GM12878 (cell line): Measurements from ENCODE around the gene BRICD5. TPM values are rescaled to one million over a fixed set of nuclear protein-coding genes. Genes with fewer than 3 reads are reported as not detected.

ENCODE experiments used
- ATAC-seq: fragments of 200-7000 bp; cut with Tn5 transposase; 3 replicates; pipeline ENCODE4 v1.9.1; 2020; ENCODE audit warnings: mild to moderate bottlenecking, moderate library complexity
- BruUV-seq: library from RNA; stranded (reverse); fragments of 400-500 nt; replicated peaks from 2 replicates; lab custom pipeline; 2021; lab: Mats Ljungman, UMichigan
- CTCF ChIA-PET: fragments of 300-600 bp; sonication (Branson Sonifier 250); formaldehyde crosslinking; extraction: SDS; loops from one replicate; lab custom pipeline; 2021; ENCODE audit warnings: inconsistent platforms; lab: Yijun Ruan, JAX
- POLR2A ChIA-PET: fragments of 350-600 bp; formaldehyde crosslinking; extraction: SDS; loops from one replicate; lab custom pipeline; 2021; ENCODE audit warnings: inconsistent platforms; lab: Charles Lee
- RAD21 ChIA-PET: fragments of 300-600 bp; sonication (Branson Sonifier 250); formaldehyde crosslinking; loops from one replicate; lab custom pipeline; 2023; ENCODE audit warnings: antibody characterized with exemption; ENCODE audit not compliant: unreplicated experiment; lab: Charles Lee
- SMC1A ChIA-PET: fragments of 300-600 bp; sonication (Branson Sonifier 250); formaldehyde crosslinking; loops from one replicate; lab custom pipeline; 2023; ENCODE audit not compliant: unreplicated experiment, uncharacterized antibody; lab: Charles Lee
- DNase-seq: peaks from one replicate; pipeline ENCODE4 v3.0.0-alpha.2; 2011; ENCODE audit warnings: low read depth, low spot score
- FAIRE-seq: peaks from 3 replicates; lab custom pipeline; 2011; peaks lifted over from hg19 to GRCh38; lab: Jason Lieb, UNC
- H2AFZ ChIP-seq: 2 replicates; pipeline ENCODE4 v1.6.0; 2011; ENCODE audit warnings: low read depth, low read length, control low read depth; ENCODE audit not compliant: control insufficient read depth
- H3K27ac ChIP-seq: 2 replicates; pipeline ENCODE4 v1.5.1; 2011; ENCODE audit warnings: control low read depth; ENCODE audit not compliant: control insufficient read depth, insufficient read depth
- H3K27me3 ChIP-seq, 2 experiments: replicated peaks in 1 of 2; 2 replicates each; pipeline versions ENCODE4 v1.6.0 to v1.6.1; 2011; ENCODE audit warnings: low read length in 1 of 2; ENCODE audit not compliant: control insufficient read depth in 2 of 2, insufficient read depth in 2 of 2
- H3K36me3 ChIP-seq, 2 experiments: 2 replicates each; pipeline ENCODE4 v1.5.1; 2011; ENCODE audit warnings: low read length in 1 of 2; ENCODE audit not compliant: control insufficient read depth in 2 of 2, insufficient read depth in 2 of 2
- H3K4me1 ChIP-seq: 2 replicates; pipeline ENCODE4 v1.6.1; 2011; ENCODE audit warnings: mild to moderate bottlenecking, low read length, moderate library complexity, mixed read lengths; ENCODE audit not compliant: control insufficient read depth, insufficient read depth
- H3K4me2 ChIP-seq: 2 replicates; pipeline ENCODE4 v1.6.0; 2011; ENCODE audit warnings: control low read depth; ENCODE audit not compliant: control insufficient read depth, insufficient read depth
- H3K4me3 ChIP-seq: fragments of 200-600 bp; sonication (generic); 2 replicates; pipeline ENCODE4 v1.5.1; 2016
- H3K79me2 ChIP-seq: 2 replicates; pipeline ENCODE4 v1.6.0; 2011; ENCODE audit warnings: low read length; ENCODE audit not compliant: control insufficient read depth, insufficient read depth
- H3K9ac ChIP-seq: 2 replicates; pipeline ENCODE4 v1.8.0; 2011; ENCODE audit warnings: low read length, control low read depth, mixed read lengths; ENCODE audit not compliant: control insufficient read depth, insufficient read depth
- H3K9me3 ChIP-seq: replicated peaks from 3 replicates; pipeline ENCODE4 v1.5.1; 2011; ENCODE audit warnings: mild to moderate bottlenecking, low read length; ENCODE audit not compliant: control insufficient read depth, insufficient read depth
- H4K20me1 ChIP-seq: 2 replicates; pipeline ENCODE4 v1.6.0; 2011; ENCODE audit not compliant: control insufficient read depth, insufficient read depth
- KDM1A ChIP-seq: fragments of 200-600 bp; sonication (generic); IDR thresholded peaks from 2 replicates; pipeline ENCODE4 v1.6.1; 2016; ENCODE audit warnings: borderline replicate concordance
- ZNF24 ChIP-seq: fragments of 450-650 bp; IDR thresholded peaks from 2 replicates; pipeline ENCODE4 v1.6.1; 2017; ENCODE audit warnings: antibody characterized with exemption, mild to moderate bottlenecking
- ZSCAN29 ChIP-seq: fragments of 450-650 bp; IDR thresholded peaks from 2 replicates; pipeline ENCODE4 v1.6.1; 2017; ENCODE audit warnings: mild to moderate bottlenecking, moderate library complexity
- WGBS: methylation state at CpG from one replicate; pipeline ENCODE4 v1.1.6; 2016; ENCODE audit warnings: low lambda C conversion rate; ENCODE audit not compliant: insufficient replicate concordance, insufficient coverage; ENCODE audit errors: missing lambda C conversion rate; 5-methylcytosine and 5-hydroxymethylcytosine counted together
- in situ Hi-C: fragments of 300-500 bp; cut with MboI; formaldehyde crosslinking; loops from 9 replicates; pipeline ENCODE4 v1.14.3; 2018; ENCODE audit warnings: mixed read lengths
- intact Hi-C: fragments of 100-400 bp; cut with micrococcal nuclease; formaldehyde crosslinking; loops from one replicate; pipeline ENCODE4 v1.14.2; 2022; ENCODE audit not compliant: unreplicated experiment
- polyA plus RNA-seq, 11 experiments: library from polyadenylated mRNA; depleted of rRNA in 4 of 11; unstranded in 6 of 11; stranded (reverse) in 5 of 11; fragments of >200 nt; fragmentation: Nextera tagmentation in 4 of 11; fragmentation: Illumina TruSeq in 1 of 11; extraction: Ambion mirVana in 4 of 11; extraction: Trizol in 1 of 11; gene quantifications; 1 replicate in 1 of 11; 2 replicates in 10 of 11; pipeline versions ENCODE4 v1.2.1 to v1.2.3, GENCODE V29; 2011 to 2016; ENCODE audit warnings: inconsistent platforms in 2 of 11, missing spikeins in 2 of 11, low read depth in 1 of 11
- total RNA-seq, 4 experiments: library from RNA; depleted of rRNA in 3 of 4; stranded (reverse); fragments of >200 nt in 3 of 4; fragmentation: Illumina TruSeq in 1 of 4; extraction: Trizol in 1 of 4; gene quantifications; 2 replicates each; pipeline versions ENCODE4 v1.2.1 to v1.2.3, GENCODE V29; 2013 to 2021
- TF ChIP-seq, protein P1 (sequence below): fragments of 450-650 bp; IDR thresholded peaks from 2 replicates; pipeline ENCODE4 v1.6.1; 2017; ENCODE audit warnings: antibody characterized with exemption, mild to moderate bottlenecking, moderate library complexity
- TF ChIP-seq, protein P2 (sequence below): fragments of 450-650 bp; IDR thresholded peaks from 2 replicates; pipeline ENCODE4 v1.6.1; 2018; ENCODE audit warnings: borderline replicate concordance, mild to moderate bottlenecking; ENCODE audit not compliant: partially characterized antibody

BRICD5 gene
- total and polyA plus RNA-seq, 10 of the 15 experiments (the other 5 are each of a cell fraction or from before 2014, with no cell fraction given) = 0.58 to 11.6 (median 1.5) TPM; not detected in 1

DNA sequence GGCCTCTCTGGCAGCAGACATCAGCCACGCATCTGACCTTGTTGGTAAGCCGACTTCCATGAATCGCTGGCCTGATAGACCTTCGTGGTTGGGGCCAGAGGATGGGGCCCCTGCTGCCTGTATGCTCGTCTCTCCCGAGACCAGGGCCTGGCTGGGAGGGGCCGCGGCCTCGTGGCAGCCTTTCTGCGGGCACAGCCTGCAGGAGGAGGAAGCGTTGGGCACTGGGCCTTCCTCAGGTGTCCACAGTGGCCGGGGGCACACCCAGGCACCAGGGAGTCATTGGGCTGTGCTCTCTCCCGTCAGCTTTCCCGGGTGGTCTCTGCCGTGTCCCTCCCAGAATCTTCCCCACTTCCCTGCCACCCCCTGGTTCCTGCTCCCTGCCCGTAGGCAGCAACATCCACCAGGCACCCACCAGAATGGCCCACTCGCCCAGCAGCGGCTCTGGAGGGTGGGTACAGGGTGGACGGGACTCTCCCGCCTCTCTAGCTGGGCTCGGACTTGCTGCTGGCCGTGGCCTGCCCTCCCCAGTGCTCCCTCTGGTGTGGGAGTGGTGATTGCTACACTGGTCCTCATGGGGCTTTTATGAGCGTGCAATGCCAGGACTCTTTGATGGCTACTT lies 19.1 kb upstream of the BRICD5 start:
- in situ Hi-C loops = no loop called here
- H3K9ac ChIP-seq = no peak overlapping the region
- no peaks in the 10 kb centered on the region for H3K27me3 ChIP-seq
- peaks cover 3% of the 10 kb centered on the region; the same call in 1 of the 2 replicates for H3K4me1 ChIP-seq
- H3K4me2 ChIP-seq = no peak overlapping the region
- no peak for ATAC-seq
- no peak for DNase-seq
- no TSS peak for BruUV-seq
- WGBS = 94% methylated on average over 23 of the region's 23 CpGs
- H3K27ac ChIP-seq = no peak overlapping the region
- ChIA-PET RAD21 (no interaction called here), CTCF (no interaction called here), SMC1A (no interaction called here), POLR2A (interaction anchor here (1.0 kb wide), 1 partner anchor 9 kb away, joined by 5 read pairs; no protein-coding TSS in a partner anchor)
- intact Hi-C loops = no loop called here
- no peaks in the 10 kb centered on the region for H3K9me3 ChIP-seq
- peaks cover 4 to 42% of the 10 kb centered on the region in 2 experiments; a peak in 3 of 4 replicates for H3K36me3 ChIP-seq
- no peak overlapping the region for H2AFZ ChIP-seq
- no peak overlapping the region for H3K4me3 ChIP-seq
- peaks cover 15% of the 10 kb centered on the region for H3K79me2 ChIP-seq
- H4K20me1 ChIP-seq = no peaks in the 10 kb centered on the region
- TF ChIP-seq ZNF24 = no peak
- TF ChIP-seq, protein P1, sequence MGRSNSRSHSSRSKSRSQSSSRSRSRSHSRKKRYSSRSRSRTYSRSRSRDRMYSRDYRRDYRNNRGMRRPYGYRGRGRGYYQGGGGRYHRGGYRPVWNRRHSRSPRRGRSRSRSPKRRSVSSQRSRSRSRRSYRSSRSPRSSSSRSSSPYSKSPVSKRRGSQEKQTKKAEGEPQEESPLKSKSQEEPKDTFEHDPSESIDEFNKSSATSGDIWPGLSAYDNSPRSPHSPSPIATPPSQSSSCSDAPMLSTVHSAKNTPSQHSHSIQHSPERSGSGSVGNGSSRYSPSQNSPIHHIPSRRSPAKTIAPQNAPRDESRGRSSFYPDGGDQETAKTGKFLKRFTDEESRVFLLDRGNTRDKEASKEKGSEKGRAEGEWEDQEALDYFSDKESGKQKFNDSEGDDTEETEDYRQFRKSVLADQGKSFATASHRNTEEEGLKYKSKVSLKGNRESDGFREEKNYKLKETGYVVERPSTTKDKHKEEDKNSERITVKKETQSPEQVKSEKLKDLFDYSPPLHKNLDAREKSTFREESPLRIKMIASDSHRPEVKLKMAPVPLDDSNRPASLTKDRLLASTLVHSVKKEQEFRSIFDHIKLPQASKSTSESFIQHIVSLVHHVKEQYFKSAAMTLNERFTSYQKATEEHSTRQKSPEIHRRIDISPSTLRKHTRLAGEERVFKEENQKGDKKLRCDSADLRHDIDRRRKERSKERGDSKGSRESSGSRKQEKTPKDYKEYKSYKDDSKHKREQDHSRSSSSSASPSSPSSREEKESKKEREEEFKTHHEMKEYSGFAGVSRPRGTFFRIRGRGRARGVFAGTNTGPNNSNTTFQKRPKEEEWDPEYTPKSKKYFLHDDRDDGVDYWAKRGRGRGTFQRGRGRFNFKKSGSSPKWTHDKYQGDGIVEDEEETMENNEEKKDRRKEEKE = no peak
- TF ChIP-seq, protein P2, sequence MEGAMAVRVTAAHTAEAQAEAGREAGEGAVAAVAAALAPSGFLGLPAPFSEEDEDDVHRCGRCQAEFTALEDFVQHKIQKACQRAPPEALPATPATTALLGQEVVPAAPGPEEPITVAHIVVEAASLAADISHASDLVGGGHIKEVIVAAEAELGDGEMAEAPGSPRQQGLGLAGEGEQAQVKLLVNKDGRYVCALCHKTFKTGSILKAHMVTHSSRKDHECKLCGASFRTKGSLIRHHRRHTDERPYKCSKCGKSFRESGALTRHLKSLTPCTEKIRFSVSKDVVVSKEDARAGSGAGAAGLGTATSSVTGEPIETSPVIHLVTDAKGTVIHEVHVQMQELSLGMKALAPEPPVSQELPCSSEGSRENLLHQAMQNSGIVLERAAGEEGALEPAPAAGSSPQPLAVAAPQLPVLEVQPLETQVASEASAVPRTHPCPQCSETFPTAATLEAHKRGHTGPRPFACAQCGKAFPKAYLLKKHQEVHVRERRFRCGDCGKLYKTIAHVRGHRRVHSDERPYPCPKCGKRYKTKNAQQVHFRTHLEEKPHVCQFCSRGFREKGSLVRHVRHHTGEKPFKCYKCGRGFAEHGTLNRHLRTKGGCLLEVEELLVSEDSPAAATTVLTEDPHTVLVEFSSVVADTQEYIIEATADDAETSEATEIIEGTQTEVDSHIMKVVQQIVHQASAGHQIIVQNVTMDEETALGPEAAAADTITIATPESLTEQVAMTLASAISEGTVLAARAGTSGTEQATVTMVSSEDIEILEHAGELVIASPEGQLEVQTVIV = no peak
- no peak for TF ChIP-seq KDM1A
- no peak for TF ChIP-seq ZSCAN29
- FAIRE-seq = no peak
